GM19099 (cell line): ENCODE data around the gene EPHB2.

Source experiments
- POLR2A ChIP-seq: IDR thresholded peaks from 3 replicates; pipeline ENCODE4 v1.6.1; 2011; ENCODE audit warnings: low read depth; ENCODE audit not compliant: insufficient read length; ENCODE audit errors: extremely low read depth

EPHB2 gene

DNA sequence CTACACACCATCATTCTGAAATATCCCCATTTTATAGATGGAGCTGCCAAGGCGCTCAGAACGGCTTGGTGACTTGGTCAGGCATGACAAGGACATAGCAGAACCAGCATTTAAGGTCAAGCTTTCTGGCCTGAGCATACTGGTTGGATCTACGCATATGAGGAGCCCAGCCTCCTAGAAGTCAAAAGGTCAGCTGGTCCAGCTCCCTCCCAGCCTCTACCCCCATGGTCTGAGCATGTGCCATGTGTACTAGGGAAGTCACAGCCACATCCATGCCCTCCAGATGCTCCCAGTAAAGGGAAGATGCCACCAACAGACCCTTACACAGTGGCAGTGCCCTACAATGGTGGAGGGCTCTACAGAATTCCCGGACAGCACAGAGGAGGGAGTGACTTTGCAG, 96.7 kb downstream of the EPHB2 start:
- no peak for TF ChIP-seq POLR2A

DNA sequence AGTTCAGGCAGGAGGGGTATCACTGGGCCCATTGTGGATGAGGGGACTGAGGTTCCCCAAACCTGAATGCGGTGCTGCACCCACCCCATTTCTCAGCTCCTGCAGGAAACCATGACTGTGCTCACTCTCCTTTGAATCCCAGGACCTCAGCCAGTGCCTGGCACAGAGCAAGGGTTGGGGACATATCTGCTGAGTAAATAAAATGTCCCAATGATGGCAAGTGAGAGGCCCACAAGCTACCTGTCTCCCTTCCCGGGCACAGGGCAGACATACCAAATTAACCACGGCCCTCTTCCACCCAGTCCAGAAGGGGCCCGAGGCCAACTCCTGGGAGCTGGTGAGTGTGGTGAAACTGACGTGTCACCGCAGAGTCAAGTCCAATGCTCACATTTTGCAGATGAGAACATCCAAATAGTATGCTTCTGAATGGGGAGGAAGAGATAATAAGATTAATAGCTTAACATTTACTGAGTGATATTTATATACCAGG, 97.6 kb downstream of the EPHB2 start:
- no peak for TF ChIP-seq POLR2A

DNA sequence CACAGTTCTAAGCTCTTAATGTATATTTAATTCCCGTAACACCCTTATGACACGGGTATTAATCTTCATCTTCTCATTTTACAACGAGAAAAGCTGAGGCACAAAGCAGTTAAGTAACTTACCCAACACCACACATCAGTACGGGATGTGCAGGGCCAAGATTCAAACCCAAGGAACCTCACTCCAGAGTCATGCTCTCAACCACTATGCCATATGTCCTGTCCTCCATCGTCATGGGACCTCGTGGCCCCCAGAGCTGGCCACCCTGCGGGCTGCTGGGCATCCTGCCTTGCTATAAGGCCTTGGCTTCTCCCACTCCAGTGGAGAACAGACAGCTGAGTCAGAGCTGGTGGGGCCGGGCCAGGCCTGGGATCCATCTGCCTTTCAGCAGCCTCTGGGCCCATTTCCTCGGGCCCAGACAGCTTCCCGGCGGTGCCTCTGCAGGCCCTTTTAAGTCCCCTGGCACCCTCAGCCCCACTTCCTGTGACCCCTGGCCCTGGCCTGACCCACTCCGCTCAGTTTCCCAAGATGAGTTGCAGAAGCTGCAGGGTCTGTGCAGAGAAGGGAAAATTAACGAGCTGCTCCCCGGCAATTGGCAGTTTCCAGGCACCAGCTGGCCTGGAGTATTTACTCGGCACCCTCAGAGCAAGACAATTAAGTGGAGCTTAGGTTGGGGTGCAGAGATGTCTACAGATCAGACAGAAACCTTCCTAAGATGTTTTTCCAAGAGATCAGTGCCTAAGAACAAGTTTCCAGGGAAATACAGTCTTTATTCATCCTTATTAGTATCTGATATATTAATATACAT, 98.2 kb downstream of the EPHB2 start:
- no peak for TF ChIP-seq POLR2A

DNA sequence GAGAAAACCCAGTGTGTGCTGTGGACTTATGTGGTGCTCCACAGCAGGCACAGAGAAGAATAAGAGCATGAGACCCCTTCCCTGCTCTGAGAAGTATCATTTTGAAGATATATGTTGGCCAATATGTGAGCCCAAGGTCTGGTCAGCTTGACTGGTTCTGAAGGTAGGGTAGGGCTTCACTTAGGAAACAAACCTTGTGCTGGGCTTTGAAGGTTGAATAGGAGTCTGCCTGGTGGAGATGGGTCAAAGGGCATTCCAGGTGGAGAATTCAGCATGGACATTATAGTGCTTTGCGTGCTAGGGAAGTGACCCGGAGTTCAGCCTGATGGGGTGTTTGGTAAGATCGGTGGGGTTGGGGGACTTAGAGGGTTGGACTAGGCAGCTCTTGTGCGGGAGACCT, 99.1 kb downstream of the EPHB2 start:
- no peak for TF ChIP-seq POLR2A

DNA sequence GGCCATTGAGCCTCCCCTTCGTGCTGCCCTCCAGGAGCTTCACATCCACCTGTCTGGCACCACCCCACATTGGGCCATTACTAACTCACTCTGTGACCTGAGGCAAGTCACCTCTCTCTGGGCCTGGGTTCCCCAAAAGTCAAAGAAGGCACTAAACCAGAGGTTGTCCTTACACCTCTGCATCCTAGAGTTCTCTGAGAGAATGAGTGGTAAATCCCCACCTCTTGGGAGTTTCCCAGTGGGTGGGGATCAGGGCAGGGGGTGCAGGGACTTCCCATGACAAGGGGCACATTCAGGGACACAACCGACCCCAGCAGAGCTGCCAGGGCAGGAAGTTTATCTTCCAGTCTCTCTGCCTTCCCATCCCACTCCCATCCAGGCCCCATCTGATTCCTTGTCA, 99.7 kb downstream of the EPHB2 start:
- TF ChIP-seq POLR2A: no peak

DNA sequence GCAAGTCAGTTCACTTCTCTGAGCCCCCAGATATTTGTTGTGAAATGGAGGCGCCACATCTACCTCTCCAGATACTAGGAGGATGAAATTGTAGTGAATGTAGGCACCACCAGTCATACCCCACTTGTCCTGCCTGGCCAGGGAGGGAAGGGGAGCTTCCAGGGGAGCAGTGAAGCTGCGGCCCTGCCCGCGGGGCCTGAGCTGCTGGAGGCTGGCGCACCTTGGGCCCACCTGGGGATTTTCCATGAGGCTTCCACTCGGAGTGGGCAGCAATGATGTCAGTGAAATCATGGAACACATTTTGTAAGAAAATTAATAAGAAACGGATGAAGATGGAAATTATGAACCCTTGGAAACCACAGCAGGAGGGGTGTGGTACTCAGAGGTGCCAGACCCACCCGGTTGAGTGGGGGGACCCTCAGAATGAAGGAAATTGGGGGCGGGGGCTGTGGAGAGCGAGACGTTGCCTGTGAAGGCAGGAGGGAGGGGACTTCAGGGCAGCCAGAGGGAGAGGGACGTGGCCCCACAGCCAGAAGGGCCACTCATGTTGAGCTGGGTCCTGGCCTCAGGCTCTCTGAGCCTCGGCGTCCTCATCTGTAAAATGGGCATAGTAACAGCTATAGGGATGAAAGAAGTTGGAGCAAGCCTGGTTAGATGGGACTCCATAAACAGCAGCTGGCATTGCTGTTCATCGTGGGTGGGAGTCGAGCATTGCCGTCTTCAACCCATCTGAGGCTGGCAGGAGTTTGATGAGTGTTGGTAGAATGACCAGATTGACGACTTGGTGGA, 101.6 kb downstream of the EPHB2 start:
- no peak for TF ChIP-seq POLR2A

DNA sequence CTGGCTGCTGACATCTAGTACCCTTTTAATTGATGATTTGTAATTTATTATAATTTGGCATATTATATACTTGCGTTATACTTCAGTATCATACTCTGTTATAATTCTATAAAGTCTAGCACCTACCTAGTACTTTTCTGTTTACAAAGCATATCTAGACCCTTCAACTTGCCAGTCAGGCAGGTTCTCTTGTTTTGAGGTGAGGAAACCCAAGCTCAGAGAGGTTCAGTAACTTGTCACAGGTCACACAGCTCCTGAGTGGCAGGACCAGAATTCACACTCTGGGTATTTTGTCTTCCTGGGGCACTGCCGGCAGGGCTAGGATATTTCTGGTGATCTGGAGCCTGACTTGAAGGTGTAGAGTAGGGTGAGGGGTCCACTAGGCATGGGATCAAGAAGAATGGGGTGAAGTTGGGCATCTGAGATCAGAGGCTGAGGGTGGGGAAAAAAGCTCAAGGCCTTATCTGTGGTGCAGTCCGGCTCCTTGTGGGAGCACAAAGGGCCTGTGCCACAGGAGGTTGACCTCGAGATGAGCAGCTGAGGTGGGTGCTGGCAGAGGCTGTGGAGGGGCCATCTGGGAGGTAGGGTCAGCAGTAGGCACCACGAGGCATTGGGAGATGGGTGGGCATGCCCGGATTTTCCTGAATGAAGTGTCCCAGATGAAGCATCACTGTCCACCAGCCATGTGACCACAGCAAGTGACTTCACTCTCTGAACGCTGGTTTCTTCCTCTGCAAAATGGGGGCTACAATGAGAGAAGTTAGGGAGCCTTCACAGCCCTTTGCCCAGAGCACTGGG, 102.6 kb downstream of the EPHB2 start:
- no peak for TF ChIP-seq POLR2A

DNA sequence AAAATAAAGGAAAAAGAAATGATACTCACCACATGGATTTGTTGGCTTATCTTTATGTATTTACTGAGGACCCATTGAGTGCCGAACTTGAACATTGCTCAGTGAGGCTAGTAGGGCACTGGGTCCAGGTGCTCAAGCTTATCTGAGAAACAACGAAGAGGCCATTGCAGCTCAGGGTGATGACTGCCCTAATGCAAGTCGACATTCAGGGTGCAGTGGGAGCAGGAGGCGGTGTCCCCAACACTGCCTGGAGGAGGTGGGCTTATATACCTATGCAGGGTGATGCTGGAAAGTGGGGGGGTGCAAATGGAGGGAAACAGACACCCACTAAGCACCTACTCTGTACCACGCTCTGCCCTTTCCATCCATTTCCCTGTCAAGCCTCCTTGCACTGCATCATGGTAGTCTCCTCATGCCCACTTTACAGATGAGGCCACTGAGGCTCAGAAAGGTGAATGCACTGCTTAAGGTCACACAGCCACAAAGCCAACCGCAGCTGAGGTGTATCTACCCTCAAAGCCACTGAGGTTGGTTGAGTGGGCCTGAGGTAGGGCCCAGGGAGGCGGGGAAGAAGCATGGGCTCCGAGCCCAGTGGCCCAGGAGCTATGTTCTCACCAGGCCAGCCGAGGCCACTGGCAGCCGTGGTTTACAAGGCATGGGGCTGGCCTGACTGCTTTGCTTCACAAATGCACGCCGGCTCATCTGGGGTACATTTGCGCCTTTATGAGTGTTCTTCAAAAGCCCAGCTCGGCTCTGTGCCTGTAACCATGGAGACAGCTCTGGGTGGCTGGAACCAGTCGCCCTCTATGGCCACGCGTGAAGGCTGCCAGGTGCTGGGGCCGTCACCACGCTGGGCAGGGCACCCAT, 103.8 kb downstream of the EPHB2 start:
- no peak for TF ChIP-seq POLR2A

DNA sequence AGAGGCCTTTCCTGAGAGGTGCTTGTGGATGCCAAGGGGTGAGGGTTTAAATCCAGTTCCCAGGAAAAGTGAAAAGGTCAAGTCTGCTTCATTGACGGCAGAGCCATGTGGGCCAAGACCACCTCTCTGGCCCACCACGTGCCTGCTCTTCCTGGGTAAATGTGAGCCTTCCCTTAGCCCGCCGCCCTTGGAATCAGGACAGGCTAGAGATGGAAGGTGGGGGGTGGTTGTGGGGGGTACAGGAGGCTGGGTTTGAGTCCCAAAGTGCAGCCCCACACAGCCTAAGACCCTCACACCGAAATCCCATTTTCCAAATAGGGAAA, 104.4 kb downstream of the EPHB2 start:
- TF ChIP-seq POLR2A: no peak

DNA sequence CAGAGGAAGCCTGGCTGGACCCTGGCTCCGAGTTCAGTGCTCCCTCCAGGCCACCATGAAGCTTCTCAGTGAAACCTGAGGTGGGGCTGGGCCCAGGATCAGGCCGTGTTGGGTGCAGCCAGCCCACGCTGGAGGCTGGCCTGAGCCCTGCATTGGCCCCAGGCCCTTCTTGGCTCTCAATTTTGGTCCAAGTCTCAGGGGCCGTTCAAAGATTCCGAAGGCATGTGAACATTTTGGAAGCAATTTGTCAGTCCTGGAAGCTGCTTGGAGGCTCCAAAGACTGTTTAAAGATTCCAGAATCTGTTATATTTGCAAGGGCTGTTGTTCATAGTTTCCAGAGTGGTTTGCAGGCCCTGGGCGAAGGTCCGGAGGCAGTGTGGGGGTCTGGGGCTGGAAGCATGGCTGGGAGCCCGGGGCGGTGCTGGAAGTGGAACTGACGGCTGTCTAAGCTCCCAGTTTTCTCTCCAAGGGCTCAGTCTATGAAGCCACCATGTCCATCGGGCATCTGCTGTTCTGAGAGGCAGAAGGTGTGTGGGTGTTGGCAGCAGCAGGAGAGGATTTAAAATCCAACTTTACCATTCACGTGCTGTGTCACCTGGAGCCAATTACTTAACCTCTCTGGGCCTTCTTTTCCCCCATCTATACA, 104.9 kb downstream of the EPHB2 start:
- no peak for TF ChIP-seq POLR2A

DNA sequence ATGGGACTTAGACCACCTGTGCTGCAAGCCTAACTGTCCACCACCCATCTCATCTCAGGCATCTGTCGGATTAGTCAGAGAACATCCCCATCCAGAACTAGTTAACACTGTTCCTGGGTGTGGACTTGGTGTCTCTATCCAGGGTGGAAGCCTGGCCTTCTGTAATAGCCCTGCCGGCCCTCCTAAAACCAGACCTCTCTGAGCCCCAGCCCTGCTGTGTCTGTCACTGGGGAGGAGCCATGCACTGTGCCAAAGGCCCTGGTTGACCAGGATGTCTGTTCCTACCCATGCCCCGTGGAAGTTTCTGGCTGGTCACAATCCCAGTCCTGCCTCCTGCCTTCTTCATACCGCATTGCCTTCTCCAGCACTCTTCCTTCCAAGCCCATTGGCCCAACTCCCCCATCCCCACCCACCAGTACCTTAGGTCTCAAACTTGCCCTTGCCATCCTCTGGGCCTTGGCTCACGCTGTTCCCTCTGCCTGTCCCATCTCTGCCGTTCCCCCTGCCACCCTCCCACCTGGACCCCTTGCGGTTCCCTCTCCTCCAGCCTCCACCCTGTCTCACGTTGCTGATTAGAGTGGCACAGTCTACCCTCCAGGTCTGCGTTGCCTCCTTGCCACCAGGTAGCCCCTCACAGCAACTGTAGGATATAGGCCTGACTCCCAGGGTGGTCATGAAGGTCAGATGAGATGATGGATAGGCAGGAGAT, 105.6 kb downstream of the EPHB2 start:
- TF ChIP-seq POLR2A: no peak

DNA sequence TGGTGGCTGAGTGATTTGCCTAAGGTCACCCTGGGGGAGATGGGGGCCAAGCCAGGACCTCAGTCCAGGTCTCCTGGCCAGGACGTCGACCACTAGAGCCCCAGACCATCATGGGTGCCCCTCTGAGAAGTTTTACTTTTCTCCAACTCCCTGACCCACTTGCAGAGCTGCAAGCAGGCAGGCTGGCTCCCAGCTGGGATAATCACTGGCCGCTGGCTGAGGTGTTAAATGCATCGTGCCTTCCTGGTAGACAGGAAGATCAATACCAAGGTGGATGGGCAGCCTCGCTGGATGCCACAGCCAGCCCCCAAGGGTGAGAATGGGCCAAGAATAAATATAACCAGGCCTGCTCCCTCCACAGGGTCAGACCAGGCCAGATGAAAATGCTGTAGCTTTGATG, 106.2 kb downstream of the EPHB2 start:
- no peak for TF ChIP-seq POLR2A

DNA sequence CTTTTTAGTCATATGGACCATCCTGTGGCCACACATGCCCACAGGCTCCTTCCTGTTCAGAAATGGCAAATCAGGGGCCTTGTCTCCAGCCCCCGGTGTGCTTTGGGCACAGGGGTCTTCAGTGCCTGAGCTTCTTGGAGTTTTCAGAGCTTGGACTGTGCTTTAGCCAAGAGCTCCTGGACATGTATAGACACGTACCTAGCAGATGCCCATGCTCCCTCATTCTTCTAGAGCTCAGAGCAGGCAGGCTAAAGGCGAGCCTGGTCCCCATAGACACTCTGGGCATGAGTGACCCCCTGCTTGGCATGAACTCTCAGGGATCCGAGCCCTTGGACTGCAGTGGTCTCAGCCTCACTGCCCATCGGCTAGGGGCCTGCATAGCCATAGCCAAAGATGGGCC, 106.8 kb downstream of the EPHB2 start:
- TF ChIP-seq POLR2A: no peak
